SK-N-SH treated with all-trans-retinoic acid at 6 μM for 48 hours (cell line): ENCODE results near the gene C9orf50.

Source experiments
- ATAC-seq: fragments of 200-7000 bp; cut with Tn5 transposase; 3 replicates; pipeline ENCODE4 v1.9.1; 2020; ENCODE audit warnings: mild to moderate bottlenecking, moderate library complexity
- ARNTL ChIP-seq: fragments of 450-650 bp; formaldehyde crosslinking; IDR thresholded peaks from 2 replicates; pipeline ENCODE4 v1.5.0; 2020; ENCODE audit warnings: low read depth, mild to moderate bottlenecking, moderate library complexity, borderline replicate concordance
- BACH2 ChIP-seq: fragments of 250-450 bp; sonication (Bioruptor Pico); IDR thresholded peaks from 2 replicates; pipeline ENCODE4 v1.9.0; 2021; ENCODE audit warnings: mild to moderate bottlenecking, borderline replicate concordance
- CSDC2 ChIP-seq: fragments of 250-450 bp; sonication (Bioruptor Pico); IDR thresholded peaks from 2 replicates; pipeline ENCODE4 v1.5.0; 2020; ENCODE audit warnings: mild to moderate bottlenecking, moderate library complexity
- ESRRG ChIP-seq: fragments of 250-450 bp; sonication (Bioruptor Pico); IDR thresholded peaks from 2 replicates; pipeline ENCODE4 v1.6.1; 2021; ENCODE audit warnings: mild to moderate bottlenecking
- GLIS3 ChIP-seq: fragments of 250-450 bp; sonication (Bioruptor Pico); IDR thresholded peaks from 2 replicates; pipeline ENCODE4 v1.5.0; 2020; ENCODE audit warnings: mild to moderate bottlenecking, moderate library complexity
- ISL1 ChIP-seq: fragments of 250-450 bp; sonication (Bioruptor Pico); IDR thresholded peaks from 2 replicates; pipeline ENCODE4 v2.1.2; 2022; ENCODE audit warnings: mild to moderate bottlenecking, moderate library complexity
- OSR1 ChIP-seq: fragments of 250-450 bp; sonication (Bioruptor Pico); IDR thresholded peaks from 2 replicates; pipeline ENCODE4 v1.8.0; 2022; ENCODE audit warnings: moderate library complexity, mild to moderate bottlenecking, inconsistent platforms
- PATZ1 ChIP-seq: fragments of 250-450 bp; sonication (Bioruptor Pico); IDR thresholded peaks from 2 replicates; pipeline ENCODE4 v1.8.0; 2020; ENCODE audit warnings: mild to moderate bottlenecking, moderate library complexity, borderline replicate concordance
- PPARA ChIP-seq: fragments of 250-450 bp; sonication (Bioruptor Pico); IDR thresholded peaks from 2 replicates; pipeline ENCODE4 v1.5.0; 2020; ENCODE audit warnings: mild to moderate bottlenecking, borderline replicate concordance
- SNAI2 ChIP-seq: fragments of 250-450 bp; sonication (Bioruptor Pico); IDR thresholded peaks from 2 replicates; pipeline ENCODE4 v1.5.0; 2020; ENCODE audit warnings: mild to moderate bottlenecking, moderate library complexity
- TCF4 ChIP-seq: fragments of 250-450 bp; sonication (Bioruptor Pico); IDR thresholded peaks from 2 replicates; pipeline ENCODE4 v1.8.0; 2021; ENCODE audit warnings: mild to moderate bottlenecking, moderate library complexity, borderline replicate concordance
- TOX ChIP-seq: fragments of 250-450 bp; sonication (Bioruptor Pico); IDR thresholded peaks from 2 replicates; pipeline ENCODE4 v1.8.0; 2021; ENCODE audit warnings: mild to moderate bottlenecking, moderate library complexity, borderline replicate concordance
- TSHZ2 ChIP-seq: fragments of 250-450 bp; sonication (Bioruptor Pico); IDR thresholded peaks from 2 replicates; pipeline ENCODE4 v1.5.0; 2020; ENCODE audit warnings: mild to moderate bottlenecking, moderate library complexity
- ZC3H10 ChIP-seq: fragments of 250-450 bp; sonication (Bioruptor Pico); IDR thresholded peaks from 2 replicates; pipeline ENCODE4 v1.5.1; 2021; ENCODE audit warnings: mild to moderate bottlenecking, moderate library complexity
- ZFP3 ChIP-seq: fragments of 250-450 bp; sonication (Bioruptor Pico); IDR thresholded peaks from 2 replicates; pipeline ENCODE4 v1.5.0; 2020; ENCODE audit warnings: mild to moderate bottlenecking, moderate library complexity
- ZFP30 ChIP-seq: fragments of 450-650 bp; formaldehyde crosslinking; IDR thresholded peaks from 2 replicates; pipeline ENCODE4 v1.5.0; 2022; ENCODE audit warnings: mild to moderate bottlenecking, moderate library complexity
- ZNF8 ChIP-seq: fragments of 450-650 bp; formaldehyde crosslinking; IDR thresholded peaks from 2 replicates; pipeline ENCODE4 v1.5.0; 2020; ENCODE audit warnings: mild to moderate bottlenecking, moderate library complexity
- TF ChIP-seq, protein P1 (sequence below): fragments of 250-450 bp; sonication (Bioruptor Pico); IDR thresholded peaks from 2 replicates; pipeline ENCODE4 v1.8.0; 2021; ENCODE audit warnings: low read depth, mild to moderate bottlenecking, moderate library complexity, borderline replicate concordance
- TF ChIP-seq, protein P2 (sequence below): fragments of 250-450 bp; sonication (Bioruptor Pico); IDR thresholded peaks from 2 replicates; pipeline ENCODE4 v1.5.1; 2021; ENCODE audit warnings: mild to moderate bottlenecking, moderate library complexity
- TF ChIP-seq, protein P3 (sequence below): fragments of 250-450 bp; sonication (Bioruptor Pico); IDR thresholded peaks from 2 replicates; pipeline ENCODE4 v1.5.1; 2020; ENCODE audit warnings: low read depth, mild to moderate bottlenecking, moderate library complexity

The C9orf50 gene

DNA sequence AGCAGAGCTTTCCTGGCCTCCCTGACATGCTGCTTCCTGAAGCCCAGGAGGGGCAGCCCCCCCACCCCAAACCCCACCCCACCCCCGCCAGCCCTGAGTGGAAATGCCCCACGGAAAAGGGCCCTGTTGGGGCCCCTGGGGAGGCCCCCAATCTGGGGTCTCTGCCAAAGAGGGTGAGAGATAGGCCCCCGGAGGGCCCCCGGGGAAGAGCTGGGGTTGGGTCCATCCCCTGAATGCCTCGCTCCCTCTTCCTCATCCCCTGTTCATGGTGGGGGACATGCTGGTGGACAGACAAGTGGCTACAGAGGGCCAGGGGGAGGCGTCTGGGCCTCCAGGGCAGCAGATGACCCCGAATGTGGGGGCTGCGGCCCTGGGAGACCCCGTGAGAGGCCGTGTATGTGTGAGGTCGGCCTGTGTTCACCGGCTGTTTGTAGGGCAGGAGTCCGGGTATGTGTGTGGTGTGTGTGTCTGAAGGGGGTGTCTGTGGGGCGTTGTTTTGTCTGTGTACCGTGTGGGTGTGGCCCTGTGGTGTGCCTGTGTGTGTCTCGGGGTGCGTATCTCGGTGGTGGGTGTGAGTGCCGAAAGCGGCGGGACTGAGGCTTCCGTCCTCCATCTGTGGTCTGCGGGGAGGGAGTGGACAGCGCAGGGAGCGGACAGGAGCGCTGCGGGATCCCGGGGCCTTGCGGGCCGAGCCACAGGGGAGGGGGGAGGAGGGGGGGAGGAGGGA is 11.3 kb downstream of the C9orf50 start (continued):
- no peak for TF ChIP-seq TSHZ2 (CRISPR knock-in tag)
- no peak for TF ChIP-seq CSDC2 (CRISPR knock-in tag)
- no peak for TF ChIP-seq ESRRG (CRISPR knock-in tag)
- TF ChIP-seq, protein P1, sequence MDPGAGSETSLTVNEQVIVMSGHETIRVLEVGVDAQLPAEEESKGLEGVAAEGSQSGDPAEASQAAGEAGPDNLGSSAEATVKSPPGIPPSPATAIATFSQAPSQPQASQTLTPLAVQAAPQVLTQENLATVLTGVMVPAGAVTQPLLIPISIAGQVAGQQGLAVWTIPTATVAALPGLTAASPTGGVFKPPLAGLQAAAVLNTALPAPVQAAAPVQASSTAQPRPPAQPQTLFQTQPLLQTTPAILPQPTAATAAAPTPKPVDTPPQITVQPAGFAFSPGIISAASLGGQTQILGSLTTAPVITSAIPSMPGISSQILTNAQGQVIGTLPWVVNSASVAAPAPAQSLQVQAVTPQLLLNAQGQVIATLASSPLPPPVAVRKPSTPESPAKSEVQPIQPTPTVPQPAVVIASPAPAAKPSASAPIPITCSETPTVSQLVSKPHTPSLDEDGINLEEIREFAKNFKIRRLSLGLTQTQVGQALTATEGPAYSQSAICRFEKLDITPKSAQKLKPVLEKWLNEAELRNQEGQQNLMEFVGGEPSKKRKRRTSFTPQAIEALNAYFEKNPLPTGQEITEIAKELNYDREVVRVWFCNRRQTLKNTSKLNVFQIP (CRISPR knock-in tag), result no peak
- TF ChIP-seq BACH2, result no peak
- no peak for TF ChIP-seq ISL1 (CRISPR knock-in tag)
- no peak for TF ChIP-seq TOX (CRISPR knock-in tag)
- TF ChIP-seq SNAI2 (CRISPR knock-in tag), result no peak

DNA sequence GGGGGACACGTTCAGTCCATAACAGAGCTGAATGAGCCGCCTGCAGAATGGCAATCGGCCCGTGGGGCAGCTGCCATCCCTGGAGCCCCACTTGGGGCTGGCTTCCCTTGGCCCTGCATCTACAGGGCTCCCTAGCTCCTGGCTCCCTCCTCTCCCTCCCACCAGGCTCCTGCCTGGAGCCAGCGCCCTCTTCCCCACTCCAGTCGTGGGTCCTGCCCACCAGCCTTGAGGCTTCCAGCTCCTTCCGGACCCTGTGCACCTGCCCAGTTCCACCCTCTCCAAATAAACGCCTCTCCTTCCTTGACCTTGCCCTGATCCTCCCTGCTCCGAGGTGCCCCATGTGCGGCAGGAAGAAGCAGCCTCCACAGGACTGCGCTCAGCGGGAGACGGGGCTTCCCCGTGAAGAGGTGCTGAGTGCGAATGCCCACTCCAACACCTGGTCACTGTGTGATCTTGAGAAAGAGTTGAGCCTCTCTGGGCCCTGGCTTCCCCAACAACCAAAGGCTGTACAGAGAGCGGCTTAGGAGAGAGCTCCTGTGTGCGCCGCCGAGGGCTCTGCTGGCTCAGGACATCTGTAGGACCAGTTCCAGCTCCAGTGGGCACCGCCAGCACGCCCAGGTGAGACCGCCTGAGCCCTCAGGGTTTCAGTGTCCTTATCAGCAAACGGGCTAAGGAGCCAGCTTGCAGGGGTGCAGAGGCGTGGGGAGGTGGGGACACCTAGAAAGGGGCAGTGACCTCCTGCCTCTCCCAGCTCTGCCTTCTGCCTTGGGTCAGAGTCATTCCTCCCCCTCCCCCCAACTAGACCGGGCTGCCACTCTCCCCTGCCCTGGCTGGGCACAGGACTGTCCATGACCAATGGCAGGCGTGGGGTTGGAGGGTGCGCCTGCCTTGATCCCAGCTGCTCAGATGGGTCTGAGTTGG is 12.1 kb downstream of the C9orf50 start:
- TF ChIP-seq ZFP30 (CRISPR knock-in tag) (no peak), CSDC2 (CRISPR knock-in tag) (no peak), TOX (CRISPR knock-in tag) (no peak), ISL1 (CRISPR knock-in tag) (no peak), GLIS3 (CRISPR knock-in tag) (no peak), PATZ1 (CRISPR knock-in tag) (no peak), TCF4 (CRISPR knock-in tag) (no peak), ZNF8 (CRISPR knock-in tag) (no peak), ZFP3 (CRISPR knock-in tag) (no peak), PPARA (CRISPR knock-in tag) (no peak), BACH2 (no peak), ARNTL (CRISPR knock-in tag) (no peak), TSHZ2 (CRISPR knock-in tag) (no peak), ZC3H10 (CRISPR knock-in tag) (no peak), OSR1 (CRISPR knock-in tag) (no peak), SNAI2 (CRISPR knock-in tag) (no peak), ESRRG (CRISPR knock-in tag) (no peak)
- TF ChIP-seq, protein P1 (CRISPR knock-in tag), result no peak
- TF ChIP-seq, protein P2, sequence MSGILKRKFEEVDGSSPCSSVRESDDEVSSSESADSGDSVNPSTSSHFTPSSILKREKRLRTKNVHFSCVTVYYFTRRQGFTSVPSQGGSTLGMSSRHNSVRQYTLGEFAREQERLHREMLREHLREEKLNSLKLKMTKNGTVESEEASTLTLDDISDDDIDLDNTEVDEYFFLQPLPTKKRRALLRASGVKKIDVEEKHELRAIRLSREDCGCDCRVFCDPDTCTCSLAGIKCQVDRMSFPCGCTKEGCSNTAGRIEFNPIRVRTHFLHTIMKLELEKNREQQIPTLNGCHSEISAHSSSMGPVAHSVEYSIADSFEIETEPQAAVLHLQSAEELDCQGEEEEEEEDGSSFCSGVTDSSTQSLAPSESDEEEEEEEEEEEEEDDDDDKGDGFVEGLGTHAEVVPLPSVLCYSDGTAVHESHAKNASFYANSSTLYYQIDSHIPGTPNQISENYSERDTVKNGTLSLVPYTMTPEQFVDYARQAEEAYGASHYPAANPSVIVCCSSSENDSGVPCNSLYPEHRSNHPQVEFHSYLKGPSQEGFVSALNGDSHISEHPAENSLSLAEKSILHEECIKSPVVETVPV (CRISPR knock-in tag), result no peak
- TF ChIP-seq, protein P3, sequence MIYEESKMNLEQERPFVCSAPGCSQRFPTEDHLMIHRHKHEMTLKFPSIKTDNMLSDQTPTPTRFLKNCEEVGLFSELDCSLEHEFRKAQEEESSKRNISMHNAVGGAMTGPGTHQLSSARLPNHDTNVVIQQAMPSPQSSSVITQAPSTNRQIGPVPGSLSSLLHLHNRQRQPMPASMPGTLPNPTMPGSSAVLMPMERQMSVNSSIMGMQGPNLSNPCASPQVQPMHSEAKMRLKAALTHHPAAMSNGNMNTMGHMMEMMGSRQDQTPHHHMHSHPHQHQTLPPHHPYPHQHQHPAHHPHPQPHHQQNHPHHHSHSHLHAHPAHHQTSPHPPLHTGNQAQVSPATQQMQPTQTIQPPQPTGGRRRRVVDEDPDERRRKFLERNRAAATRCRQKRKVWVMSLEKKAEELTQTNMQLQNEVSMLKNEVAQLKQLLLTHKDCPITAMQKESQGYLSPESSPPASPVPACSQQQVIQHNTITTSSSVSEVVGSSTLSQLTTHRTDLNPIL (CRISPR knock-in tag), result no peak
- no peak for ATAC-seq
